Lower leg skin (tissue), 3 donors: ENCODE measurements around the gene ABCF2.

Experiments used
- CTCF ChIP-seq, 3 donors: fragments of 450-650 bp; IDR thresholded peaks; one replicate each; pipeline ENCODE4 v1.5.1; 2016; ENCODE audit warnings: antibody characterized with exemption in 3 of 3, mild to moderate bottlenecking in 3 of 3, moderate library complexity in 2 of 3
- POLR2A ChIP-seq, 2 donors: fragments of 450-650 bp; IDR thresholded peaks; one replicate each; pipeline ENCODE4 v1.6.1; 2016 to 2017; ENCODE audit warnings: antibody characterized with exemption in 2 of 2, mild to moderate bottlenecking in 1 of 2, moderate library complexity in 1 of 2

DNA sequence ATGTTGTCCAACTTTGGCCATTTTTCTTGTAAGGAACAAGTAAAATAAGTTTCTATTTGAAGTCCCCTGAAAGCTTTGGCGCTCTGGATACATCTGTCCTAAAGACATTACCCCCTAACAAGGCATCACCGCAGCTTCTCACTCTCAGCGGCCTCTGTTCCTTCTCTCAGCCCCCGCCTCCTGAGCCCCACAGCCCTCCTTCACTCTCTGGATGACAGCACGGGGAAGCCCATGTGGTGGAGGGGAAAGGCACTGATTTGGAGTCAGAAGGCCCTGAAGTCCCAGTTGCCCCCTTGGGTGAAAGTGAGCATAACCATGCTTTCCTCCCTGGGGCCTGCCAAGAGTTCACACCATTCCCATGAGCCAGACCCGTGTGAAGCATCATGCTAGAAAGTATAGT is 21.3 kb downstream of the ABCF2 start:
- TF ChIP-seq CTCF (IDR thresholded peaks at IDR 0.05) (no peak), POLR2A (IDR thresholded peaks at IDR 0.05) (no peak)
